Uterus (tissue), 2 donors: Measurements from ENCODE around the gene ABCC8.

Experiments used
- POLR2A ChIP-seq, 2 donors: fragments of 450-650 bp; IDR thresholded peaks; one replicate each; pipeline ENCODE4 v1.6.1; 2016; ENCODE audit warnings: antibody characterized with exemption in 2 of 2, mild to moderate bottlenecking in 1 of 2, moderate library complexity in 1 of 2
- TF ChIP-seq, protein P1 (sequence below), 4 experiments: fragments of 200-600 bp in 2 of 4; fragments of 450-650 bp in 2 of 4; sonication (generic) in 2 of 4; IDR thresholded peaks; one replicate each; pipeline ENCODE4 v1.5.1; 2016 to 2019; ENCODE audit warnings: antibody characterized with exemption in 4 of 4, mild to moderate bottlenecking in 2 of 4, moderate library complexity in 1 of 4

DNA sequence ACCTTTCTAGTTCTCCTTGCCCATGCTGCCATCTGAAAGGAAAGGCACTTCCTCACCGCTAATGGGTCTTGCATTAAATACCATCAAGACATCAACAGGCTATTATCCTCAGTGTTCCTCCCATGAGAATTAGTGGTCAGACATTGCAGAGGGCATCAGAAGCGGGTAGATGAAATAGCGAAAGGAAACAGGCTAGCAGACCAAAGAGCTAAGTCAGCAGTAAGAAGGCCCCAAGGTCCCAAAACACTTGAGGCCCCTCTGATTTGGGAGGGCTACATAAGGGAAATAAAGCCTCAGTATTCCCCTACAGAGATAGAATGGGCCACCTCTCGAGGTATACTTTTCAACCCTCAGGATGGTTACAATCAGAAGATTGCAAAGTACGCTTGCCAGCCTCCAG is 101.1 kb downstream of the ABCC8 start:
- TF ChIP-seq, protein P1, sequence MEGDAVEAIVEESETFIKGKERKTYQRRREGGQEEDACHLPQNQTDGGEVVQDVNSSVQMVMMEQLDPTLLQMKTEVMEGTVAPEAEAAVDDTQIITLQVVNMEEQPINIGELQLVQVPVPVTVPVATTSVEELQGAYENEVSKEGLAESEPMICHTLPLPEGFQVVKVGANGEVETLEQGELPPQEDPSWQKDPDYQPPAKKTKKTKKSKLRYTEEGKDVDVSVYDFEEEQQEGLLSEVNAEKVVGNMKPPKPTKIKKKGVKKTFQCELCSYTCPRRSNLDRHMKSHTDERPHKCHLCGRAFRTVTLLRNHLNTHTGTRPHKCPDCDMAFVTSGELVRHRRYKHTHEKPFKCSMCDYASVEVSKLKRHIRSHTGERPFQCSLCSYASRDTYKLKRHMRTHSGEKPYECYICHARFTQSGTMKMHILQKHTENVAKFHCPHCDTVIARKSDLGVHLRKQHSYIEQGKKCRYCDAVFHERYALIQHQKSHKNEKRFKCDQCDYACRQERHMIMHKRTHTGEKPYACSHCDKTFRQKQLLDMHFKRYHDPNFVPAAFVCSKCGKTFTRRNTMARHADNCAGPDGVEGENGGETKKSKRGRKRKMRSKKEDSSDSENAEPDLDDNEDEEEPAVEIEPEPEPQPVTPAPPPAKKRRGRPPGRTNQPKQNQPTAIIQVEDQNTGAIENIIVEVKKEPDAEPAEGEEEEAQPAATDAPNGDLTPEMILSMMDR (IDR thresholded peaks at IDR 0.05): no peak
- TF ChIP-seq POLR2A (IDR thresholded peaks at IDR 0.05): no peak
